Left colon (tissue), 2 donors: ENCODE results near the gene PCGF3. TPM values are rescaled to one million over a fixed set of nuclear protein-coding genes. Genes with fewer than 3 reads are reported as not detected.
A peak's percentile ranks its signal among the peaks of the same experiment; 100 is the strongest.
"Not testable (repeated sequence)": the region's sequence is repeated elsewhere in the genome, so short reads cannot be mapped to it uniquely, and the experiment has no call there.

Source experiments
- ATAC-seq: fragments of 200-7000 bp; cut with Tn5 transposase; one replicate; pipeline ENCODE4 v1.9.1; 2020; ENCODE audit warnings: mild to moderate bottlenecking, moderate library complexity
- DNase-seq, 2 donors: peaks; one replicate each; pipeline ENCODE4 v3.0.0-alpha.2; 2020
- intact Hi-C, 2 donors: fragments of 100-400 bp; cut with DNase I in 1 of 2; cut with micrococcal nuclease in 1 of 2; formaldehyde crosslinking; loops; one replicate each; pipeline versions ENCODE4 v1.11.2 to v1.14.0; 2022; cut with DNase I, micrococcal nuclease
- total RNA-seq, 2 donors: library from RNA; stranded (reverse); fragmentation: NEBNext Ultra II Directional; extraction: Animal tissue kit (Norgen Biotek cat#: 25700); gene quantifications; one replicate each; pipeline ENCODE4 v1.2.1, GENCODE V29; 2021
- donor health status: DM: no; HTN: no; CAD: no.
- donor health status: DM: yes; HTN: yes; CAD: no.

Gene PCGF3
- total RNA-seq, 2 donors from 2014 or later = 46.9 to 51.9 TPM

DNA sequence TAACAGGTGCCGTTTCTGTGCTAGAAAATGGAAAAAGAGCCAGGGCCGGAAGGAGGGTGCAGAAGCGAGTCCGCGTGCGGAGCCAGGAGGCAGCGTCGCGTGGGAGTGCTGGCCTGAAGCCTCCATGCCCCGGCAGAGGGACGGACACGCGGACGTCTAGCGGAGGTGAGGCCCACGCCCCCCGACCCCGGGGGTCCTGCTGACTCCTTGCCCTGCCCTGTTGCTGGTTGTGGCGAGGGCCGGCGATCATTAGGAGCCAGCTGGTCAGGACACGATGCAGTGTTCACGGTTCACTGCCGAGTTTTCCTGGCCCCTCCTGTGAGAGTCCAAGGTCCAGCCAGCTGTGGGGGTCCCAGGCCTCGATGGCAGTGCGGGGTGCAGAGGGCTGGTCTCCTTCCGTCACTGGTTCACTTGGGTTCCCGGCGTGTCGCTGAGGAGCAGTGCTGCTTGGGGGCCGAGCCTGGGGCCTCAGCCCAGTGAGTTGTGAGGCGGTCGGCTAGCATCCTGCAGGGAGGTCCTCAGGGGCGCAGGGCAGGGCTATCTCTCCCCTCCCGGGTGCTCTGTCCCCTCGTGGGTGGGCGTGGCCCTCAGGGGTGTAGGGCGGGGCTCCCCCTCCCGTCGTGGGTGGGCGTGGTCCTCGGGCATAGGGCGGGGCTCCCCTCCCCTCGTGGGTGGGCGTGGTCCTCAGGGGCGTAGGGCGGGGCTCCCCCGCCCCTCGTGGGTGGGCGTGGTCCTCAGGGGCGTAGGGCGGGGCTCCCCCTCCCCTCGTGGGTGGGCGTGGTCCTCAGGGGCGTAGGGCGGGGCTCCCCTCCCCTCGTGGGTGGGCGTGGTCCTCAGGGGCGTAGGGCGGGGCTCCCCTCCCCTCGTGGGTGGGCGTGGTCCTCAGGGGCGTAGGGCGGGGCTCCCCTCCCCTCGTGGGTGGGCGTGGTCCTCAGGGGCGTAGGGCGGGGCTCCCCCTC, 25.6 kb downstream of the PCGF3 start:
- ATAC-seq, intact Hi-C loops, DNase-seq: not testable (repeated sequence)

DNA sequence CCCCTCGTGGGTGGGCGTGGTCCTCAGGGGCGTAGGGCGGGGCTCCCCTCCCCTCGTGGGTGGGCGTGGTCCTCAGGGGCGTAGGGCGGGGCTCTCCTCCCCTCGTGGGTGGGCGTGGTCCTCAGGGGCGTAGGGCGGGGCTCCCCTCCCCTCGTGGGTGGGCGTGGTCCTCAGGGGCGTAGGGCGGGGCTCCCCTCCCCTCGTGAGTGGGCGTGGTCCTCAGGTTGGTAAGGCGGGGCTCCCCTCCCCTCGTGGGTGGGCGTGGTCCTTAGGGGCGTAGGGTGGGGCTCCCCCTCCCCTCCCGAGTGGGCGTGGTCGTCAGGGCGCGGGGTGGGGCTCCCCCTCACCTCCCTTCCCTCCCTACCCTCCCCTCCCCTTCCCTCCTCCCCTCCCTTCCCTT, 26.3 kb downstream of the PCGF3 start:
- ATAC-seq, DNase-seq, intact Hi-C loops: not testable (repeated sequence)

GRCh38 chr4:732486-732885, 26.9 kb downstream of the PCGF3 start:
- no peak for ATAC-seq
- intact Hi-C loops = no loop called here
- no peak for DNase-seq

- DNase-seq = no peak
- intact Hi-C loops = no loop called here
- peak; percentile 59 for ATAC-seq
Observed at GRCh38 chr4:732911-733630, 27.4 kb downstream of the PCGF3 start.

DNA sequence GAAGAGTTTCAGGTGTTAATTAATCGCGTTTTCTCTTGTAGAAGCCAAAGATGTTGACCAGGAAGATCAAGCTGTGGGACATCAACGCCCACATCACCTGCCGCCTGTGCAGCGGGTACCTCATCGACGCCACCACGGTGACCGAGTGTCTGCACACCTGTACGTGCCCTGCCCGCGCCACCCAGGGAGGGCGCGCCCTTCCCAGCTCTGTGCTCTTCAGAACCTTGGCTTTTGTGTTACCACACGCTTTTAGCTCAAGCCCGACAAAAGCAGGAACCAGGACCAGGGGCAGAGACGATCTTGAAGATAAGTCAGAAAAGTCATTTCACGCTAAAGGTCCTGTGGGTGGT, 28.0 kb downstream of the PCGF3 start:
- intact Hi-C loops = no loop called here
- DNase-seq (no peak), ATAC-seq (no peak)

- ATAC-seq = no peak
- DNase-seq = no peak
- intact Hi-C loops = no loop called here
Observed at GRCh38 chr4:734075-734474, 28.4 kb downstream of the PCGF3 start.

DNA sequence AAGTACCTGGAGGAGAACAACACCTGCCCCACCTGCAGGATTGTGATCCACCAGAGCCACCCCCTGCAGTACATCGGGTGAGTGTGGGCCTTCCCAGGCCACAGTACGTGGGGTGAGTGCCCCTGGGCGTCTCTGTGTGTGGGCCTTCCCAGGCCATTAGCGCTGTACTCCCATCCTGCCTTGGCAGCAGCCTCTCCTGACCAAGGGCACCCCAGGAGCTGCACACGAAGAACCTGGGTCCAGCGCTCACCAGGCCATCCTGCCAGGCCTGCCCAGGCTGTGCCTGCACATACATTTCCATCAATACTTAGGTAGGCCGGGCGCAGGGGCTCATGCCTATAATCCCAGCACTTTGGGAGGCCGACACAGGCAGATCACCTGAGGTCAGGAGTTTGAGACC, 29.3 kb downstream of the PCGF3 start:
- DNase-seq (no peak), ATAC-seq (no peak)
- intact Hi-C loops = no loop called here

- no peak for ATAC-seq
- intact Hi-C loops = no loop called here
- DNase-seq = no peak
Observed at GRCh38 chr4:735583-735982, 30.0 kb downstream of the PCGF3 start.

- intact Hi-C loops, ATAC-seq, DNase-seq: not testable (repeated sequence)
Observed at GRCh38 chr4:736561-736960, 30.9 kb downstream of the PCGF3 start.

- intact Hi-C loops = no loop called here
- ATAC-seq = peak; percentile 82
- peak; percentile 69 to 73 for DNase-seq
Observed at GRCh38 chr4:738781-739280, 33.2 kb downstream of the PCGF3 start.

DNA sequence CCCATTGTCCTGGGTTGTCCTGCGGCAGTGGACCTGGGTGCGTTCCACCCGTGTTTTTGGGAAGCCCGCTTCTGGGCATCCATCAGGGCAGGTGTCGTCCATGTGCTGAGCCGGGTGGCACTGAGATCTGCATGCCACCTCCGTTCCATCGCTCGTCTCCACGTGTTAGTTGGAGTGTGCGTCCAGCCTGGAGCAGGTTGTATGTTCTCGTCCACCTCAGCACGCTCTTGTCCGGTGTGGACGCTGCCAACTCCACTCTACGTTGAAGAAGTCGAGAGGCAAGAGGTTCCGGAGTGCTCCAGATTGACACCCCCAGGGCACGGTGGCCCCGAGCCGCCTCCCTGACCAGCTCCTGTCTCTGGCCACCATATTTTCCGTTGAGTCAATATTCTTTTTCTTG, 33.9 kb downstream of the PCGF3 start:
- DNase-seq = no peak
- no peak for ATAC-seq
- intact Hi-C loops = no loop called here

DNA sequence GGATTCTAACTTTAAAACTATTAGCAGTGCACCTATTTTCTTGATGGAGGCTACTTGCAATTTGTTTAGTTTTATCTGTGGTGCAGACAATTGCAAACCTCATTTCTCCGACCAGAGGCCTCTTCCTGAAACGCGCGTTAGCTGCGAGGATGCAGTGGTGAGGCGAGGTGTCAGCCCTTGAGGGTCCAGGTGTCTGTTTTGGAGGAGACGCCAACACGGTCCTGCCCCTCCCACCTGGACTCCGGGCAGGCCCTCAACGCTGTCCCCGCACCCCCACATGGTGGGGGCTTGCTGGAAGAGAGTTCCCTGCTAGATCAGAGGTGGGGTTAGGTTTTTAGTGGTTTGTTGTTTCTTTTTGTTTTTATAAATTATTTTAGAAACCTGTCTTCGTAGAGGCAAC, 34.4 kb downstream of the PCGF3 start:
- no peak for DNase-seq

GRCh38 chr4:740656-741282, 35.1 kb downstream of the PCGF3 start:
- ATAC-seq (no peak), DNase-seq (no peak)
- intact Hi-C loops = no loop called here

More for the DNA sequence above, 34.4 kb downstream of the PCGF3 start:
- intact Hi-C loops = no loop called here
- no peak for ATAC-seq

DNA sequence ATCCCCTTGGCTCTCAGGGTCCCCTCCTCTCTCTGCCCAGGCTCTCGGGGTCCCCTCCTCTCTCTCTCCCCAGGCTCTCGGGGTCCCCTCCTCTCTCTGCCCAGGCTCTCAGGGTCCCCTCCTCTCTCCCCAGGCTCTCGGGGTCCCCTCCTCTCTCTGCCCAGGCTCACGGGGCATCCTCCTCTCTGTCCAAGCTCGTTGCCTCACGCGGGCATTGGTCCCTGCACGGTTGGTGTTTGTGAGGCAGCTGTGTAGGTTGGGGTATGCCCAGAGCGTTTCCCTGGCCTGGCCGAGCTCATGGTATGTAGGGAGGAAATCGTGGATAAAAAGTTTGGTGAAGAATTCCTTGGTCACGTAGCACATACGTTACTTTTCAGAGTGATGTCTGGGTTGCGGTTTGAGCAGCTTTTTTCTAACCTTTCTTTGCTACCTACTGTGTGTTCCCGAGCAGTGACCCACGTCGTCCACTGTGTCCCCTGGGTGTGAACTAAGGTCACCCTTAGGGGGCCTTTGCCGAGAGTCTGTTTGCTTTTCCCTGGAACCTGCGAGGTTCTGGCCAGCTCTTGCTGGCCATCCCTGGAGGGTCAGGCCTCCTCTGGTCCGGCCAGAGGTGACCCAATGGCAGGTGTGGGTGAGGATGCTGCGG, 36.6 kb downstream of the PCGF3 start:
- no peak for DNase-seq
- intact Hi-C loops = no loop called here
- no peak for ATAC-seq

DNA sequence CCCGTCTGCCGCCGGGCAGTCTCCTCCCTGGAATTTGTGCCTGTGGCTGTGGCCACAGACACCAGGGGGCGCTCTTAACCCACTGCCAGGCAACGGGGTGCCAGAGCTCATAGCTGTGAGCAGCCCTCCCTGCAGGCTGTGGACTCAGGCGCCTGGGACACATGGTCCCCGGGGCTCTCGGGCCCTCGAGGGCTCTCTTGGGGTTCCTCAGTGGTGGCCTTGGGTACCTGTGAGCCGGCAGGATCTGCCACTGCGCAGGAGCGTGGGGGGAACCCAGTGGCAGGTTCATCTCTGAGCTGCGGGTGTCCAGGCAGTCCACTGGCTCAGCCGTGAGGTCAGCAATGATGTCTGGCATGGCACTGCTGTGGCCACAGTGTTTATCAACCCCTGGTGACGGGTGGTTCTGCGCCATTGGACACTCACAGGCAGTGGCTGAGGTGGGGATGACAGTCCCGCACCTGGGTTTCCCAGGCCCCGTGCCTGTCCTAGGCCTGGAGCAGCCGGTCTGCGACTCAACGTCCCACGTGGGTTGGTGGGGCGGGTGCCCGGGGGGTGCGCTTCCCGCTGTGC, 37.2 kb downstream of the PCGF3 start:
- peak; percentile 81 for ATAC-seq
- peak in 1 of 2 donors; percentile 80 for DNase-seq
- intact Hi-C loops = no loop called here

DNA sequence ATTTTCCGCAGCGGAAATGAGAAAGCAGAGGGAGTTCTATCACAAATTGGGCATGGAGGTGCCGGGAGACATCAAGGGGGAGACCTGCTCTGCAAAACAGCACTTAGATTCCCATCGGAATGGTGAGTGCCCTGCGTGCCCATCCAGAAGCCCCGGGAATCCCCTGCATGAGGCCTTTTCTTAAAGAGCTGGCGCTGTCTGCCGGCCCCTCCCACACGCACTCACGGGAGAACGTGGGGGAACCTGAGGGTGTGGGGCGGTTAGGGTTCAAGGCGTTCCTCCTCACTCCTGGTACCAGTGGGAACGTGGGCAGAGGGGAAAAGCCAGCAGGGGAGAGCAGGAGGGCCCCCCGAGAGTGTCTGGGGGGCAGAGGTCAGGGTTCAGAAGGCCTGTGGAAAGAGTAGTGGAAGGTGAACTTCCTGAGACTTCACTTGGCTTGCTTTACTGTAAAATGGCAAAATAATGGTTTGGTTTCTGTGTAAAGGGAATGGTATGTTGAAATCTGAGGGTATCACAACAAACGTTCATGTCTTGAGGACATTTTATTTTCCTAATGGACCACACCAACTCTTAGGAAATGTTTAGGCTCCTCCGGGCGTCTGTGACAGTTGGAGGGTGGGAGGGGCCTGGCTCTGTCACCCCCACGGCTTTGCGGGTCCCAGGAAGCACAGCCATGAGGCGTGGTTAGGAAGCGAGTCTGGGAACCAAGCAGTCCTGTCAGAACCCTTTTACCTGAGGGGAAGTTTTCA, 38.0 kb downstream of the PCGF3 start:
- intact Hi-C loops = no loop called here
- no peak for ATAC-seq
- no peak for DNase-seq

DNA sequence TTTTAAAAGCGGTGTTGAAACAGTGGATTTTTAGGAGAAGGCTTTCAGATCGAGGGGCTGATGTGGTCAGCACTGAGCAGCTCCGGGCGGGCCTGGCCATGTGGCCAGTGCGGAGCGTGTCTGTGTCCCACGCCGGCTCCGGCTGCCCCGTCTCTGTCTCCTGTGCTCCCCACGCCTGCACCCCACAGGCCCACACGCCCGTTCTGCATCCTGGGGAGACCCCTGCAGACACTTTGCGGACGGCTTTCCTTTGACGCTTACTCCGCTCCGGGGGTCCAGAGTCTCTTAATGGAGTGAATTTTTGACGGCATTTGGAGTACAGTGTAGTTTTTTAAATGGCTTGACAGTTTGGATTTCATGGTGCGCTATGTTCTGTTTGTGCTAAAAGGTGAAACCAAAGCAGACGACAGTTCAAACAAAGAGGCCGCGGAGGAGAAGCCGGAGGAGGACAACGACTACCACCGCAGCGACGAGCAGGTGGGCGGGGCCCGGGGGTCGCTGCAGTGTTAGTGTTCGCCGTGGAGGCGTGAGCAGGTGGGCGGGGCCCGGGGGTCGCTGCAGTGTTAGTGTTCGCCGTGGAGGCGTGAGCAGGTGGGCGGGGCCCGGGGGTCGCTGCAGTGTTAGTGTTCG, 38.7 kb downstream of the PCGF3 start:
- intact Hi-C loops = no loop called here
- ATAC-seq (no peak), DNase-seq (no peak)
